HL-60 (cell line): ENCODE measurements around the gene SLC3A2.

Experiments used
- DNase-seq, 2 experiments: peaks; one replicate each; pipeline ENCODE4 v3.0.0-alpha.2; 2010 to 2020; ENCODE audit warnings: low read depth in 1 of 2, low spot score in 1 of 2
- H3K27ac ChIP-seq: fragments of 250-450 bp; sonication (Bioruptor Pico); replicated peaks from 2 replicates; pipeline ENCODE4 v1.5.1; 2020; ENCODE audit warnings: mild to moderate bottlenecking, moderate library complexity
- H3K27me3 ChIP-seq: fragments of 250-450 bp; sonication (Bioruptor Pico); 2 replicates; pipeline ENCODE4 v1.5.1; 2021; ENCODE audit warnings: mild to moderate bottlenecking, moderate library complexity; ENCODE audit not compliant: insufficient read depth, poor library complexity, severe bottlenecking
- H3K4me3 ChIP-seq: replicated peaks from 2 replicates; pipeline ENCODE4 v1.5.1; 2011; ENCODE audit warnings: mild to moderate bottlenecking, control low read depth, low read length; ENCODE audit not compliant: insufficient read depth
- GABPA ChIP-seq: IDR thresholded peaks from 2 replicates; pipeline ENCODE4 v1.6.1; 2012; ENCODE audit warnings: low read depth
- POLR2AphosphoS5 ChIP-seq: IDR thresholded peaks from 2 replicates; pipeline ENCODE4 v1.6.1; 2012; ENCODE audit warnings: low read depth
- SPI1 ChIP-seq: IDR thresholded peaks from 2 replicates; pipeline ENCODE4 v1.6.1; 2012; ENCODE audit warnings: low read depth, mild to moderate bottlenecking, borderline replicate concordance
- TF ChIP-seq, protein P1 (sequence below): IDR thresholded peaks from 2 replicates; pipeline ENCODE4 v1.6.1; 2012; ENCODE audit warnings: low read depth; ENCODE audit not compliant: insufficient replicate concordance
- TF ChIP-seq, protein P2 (sequence below): IDR thresholded peaks from one replicate; pipeline ENCODE4 v1.5.1; 2011; ENCODE audit warnings: low read length, control low read depth, inconsistent platforms; ENCODE audit not compliant: insufficient read depth

Gene SLC3A2

DNA sequence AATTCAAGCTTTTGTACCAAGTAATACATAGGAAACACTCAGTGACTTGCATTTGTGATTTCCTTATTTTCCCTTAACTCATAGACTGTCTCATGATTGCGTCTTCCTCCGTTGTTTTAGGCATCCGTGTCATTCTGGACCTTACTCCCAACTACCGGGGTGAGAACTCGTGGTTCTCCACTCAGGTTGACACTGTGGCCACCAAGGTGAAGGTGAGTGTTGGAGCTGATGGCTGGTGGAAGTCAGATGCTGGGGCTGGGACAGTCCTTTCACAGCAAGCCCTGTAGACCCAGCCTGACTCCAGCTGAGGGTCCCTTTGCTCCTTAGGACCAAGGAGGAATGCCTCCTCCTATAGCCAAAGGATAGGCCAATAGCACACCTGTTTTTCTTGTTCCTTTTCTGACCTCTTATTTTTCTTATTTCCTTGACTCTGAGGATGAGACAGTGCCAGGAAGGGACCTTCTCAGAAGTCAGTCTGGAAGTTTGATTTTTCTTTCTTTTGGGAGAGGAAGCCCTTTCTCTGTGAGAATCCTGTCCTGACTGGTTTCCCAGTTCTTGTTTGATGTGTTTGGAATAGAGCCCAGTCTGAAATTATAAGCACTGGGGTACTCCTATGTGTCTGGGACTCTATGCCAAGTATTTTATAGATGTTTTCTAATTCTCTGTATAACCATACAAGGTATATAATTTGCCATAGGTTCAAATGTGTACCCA lies 2.2 kb downstream of the SLC3A2 start:
- H3K4me3 ChIP-seq = peak overlapping the region; percentile 51
- DNase-seq = no peak
- H3K27me3 ChIP-seq = no peaks in the 10 kb centered on the region
- peak; percentile 16; the same call in 1 of the 2 replicates for TF ChIP-seq SPI1
- TF ChIP-seq, protein P1, sequence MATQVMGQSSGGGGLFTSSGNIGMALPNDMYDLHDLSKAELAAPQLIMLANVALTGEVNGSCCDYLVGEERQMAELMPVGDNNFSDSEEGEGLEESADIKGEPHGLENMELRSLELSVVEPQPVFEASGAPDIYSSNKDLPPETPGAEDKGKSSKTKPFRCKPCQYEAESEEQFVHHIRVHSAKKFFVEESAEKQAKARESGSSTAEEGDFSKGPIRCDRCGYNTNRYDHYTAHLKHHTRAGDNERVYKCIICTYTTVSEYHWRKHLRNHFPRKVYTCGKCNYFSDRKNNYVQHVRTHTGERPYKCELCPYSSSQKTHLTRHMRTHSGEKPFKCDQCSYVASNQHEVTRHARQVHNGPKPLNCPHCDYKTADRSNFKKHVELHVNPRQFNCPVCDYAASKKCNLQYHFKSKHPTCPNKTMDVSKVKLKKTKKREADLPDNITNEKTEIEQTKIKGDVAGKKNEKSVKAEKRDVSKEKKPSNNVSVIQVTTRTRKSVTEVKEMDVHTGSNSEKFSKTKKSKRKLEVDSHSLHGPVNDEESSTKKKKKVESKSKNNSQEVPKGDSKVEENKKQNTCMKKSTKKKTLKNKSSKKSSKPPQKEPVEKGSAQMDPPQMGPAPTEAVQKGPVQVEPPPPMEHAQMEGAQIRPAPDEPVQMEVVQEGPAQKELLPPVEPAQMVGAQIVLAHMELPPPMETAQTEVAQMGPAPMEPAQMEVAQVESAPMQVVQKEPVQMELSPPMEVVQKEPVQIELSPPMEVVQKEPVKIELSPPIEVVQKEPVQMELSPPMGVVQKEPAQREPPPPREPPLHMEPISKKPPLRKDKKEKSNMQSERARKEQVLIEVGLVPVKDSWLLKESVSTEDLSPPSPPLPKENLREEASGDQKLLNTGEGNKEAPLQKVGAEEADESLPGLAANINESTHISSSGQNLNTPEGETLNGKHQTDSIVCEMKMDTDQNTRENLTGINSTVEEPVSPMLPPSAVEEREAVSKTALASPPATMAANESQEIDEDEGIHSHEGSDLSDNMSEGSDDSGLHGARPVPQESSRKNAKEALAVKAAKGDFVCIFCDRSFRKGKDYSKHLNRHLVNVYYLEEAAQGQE = no peak
- peak overlapping the region; percentile 98 for H3K27ac ChIP-seq

DNA sequence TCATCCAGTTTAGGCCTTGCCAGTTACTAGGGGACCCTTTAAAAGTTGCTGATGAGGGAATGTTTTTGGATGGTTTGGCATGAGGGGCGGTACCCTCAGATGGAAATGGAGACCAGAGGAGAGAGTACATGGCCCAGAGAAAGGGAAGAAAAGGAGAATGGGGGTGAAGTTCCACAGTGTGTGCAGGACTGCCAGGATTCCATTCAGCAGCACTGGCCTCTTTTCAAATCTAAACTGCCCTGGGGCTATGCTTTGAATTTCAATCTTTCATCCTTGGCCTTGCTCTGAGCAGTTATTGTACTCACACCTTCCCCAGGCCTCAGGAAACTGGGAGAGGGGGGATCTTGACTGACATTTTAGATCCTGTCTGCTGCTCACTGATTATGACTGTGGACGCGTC lies 3.0 kb downstream of the SLC3A2 start:
- no peak for TF ChIP-seq SPI1
- TF ChIP-seq, protein P1 = no peak
- TF ChIP-seq, protein P2, sequence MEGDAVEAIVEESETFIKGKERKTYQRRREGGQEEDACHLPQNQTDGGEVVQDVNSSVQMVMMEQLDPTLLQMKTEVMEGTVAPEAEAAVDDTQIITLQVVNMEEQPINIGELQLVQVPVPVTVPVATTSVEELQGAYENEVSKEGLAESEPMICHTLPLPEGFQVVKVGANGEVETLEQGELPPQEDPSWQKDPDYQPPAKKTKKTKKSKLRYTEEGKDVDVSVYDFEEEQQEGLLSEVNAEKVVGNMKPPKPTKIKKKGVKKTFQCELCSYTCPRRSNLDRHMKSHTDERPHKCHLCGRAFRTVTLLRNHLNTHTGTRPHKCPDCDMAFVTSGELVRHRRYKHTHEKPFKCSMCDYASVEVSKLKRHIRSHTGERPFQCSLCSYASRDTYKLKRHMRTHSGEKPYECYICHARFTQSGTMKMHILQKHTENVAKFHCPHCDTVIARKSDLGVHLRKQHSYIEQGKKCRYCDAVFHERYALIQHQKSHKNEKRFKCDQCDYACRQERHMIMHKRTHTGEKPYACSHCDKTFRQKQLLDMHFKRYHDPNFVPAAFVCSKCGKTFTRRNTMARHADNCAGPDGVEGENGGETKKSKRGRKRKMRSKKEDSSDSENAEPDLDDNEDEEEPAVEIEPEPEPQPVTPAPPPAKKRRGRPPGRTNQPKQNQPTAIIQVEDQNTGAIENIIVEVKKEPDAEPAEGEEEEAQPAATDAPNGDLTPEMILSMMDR = no peak
- no peak for TF ChIP-seq POLR2AphosphoS5
- TF ChIP-seq GABPA = no peak
- H3K4me3 ChIP-seq = peak overlapping the region; percentile 51
- H3K27ac ChIP-seq = no peak overlapping the region; the same call in 1 of the 2 replicates
- no peak for DNase-seq
- no peaks in the 10 kb centered on the region for H3K27me3 ChIP-seq

DNA sequence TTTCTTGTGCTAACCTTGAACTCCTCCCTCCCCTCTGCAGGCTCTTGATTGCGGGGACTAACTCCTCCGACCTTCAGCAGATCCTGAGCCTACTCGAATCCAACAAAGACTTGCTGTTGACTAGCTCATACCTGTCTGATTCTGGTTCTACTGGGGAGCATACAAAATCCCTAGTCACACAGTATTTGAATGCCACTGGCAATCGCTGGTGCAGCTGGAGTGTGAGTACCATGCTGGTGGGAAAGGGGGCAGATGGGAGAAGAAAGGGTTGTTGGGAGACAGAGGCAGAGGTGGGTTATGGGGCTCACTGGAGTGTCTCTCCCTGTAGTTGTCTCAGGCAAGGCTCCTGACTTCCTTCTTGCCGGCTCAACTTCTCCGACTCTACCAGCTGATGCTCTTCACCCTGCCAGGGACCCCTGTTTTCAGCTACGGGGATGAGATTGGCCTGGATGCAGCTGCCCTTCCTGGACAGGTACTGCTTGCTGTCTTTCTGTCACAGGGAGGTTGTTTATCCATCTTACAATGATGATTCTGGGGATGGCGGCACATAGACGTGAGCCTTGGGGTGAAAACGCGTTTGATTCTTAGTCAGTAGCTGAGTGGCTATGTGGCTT lies 4.5 kb downstream of the SLC3A2 start:
- no peaks in the 10 kb centered on the region for H3K27me3 ChIP-seq
- DNase-seq = no peak
- TF ChIP-seq, protein P2 = no peak
- TF ChIP-seq, protein P1 = no peak
- TF ChIP-seq POLR2AphosphoS5 (no peak), GABPA (no peak), SPI1 (no peak)
- H3K27ac ChIP-seq = no peak overlapping the region
- H3K4me3 ChIP-seq = no peak overlapping the region
